HG02973 (cell line): Measurements from ENCODE around the gene PRM3.

Source experiments
- ATAC-seq: cut with Tn5 transposase; IDR thresholded peaks from one replicate; pipeline ENCODE4 v1.9.1; 2021; ENCODE audit warnings: moderate library complexity; ENCODE audit not compliant: unreplicated experiment

PRM3 gene

GRCh38 chr16:11248133-11248532, 25.3 kb downstream of the PRM3 start:
- ATAC-seq, result no peak

- ATAC-seq, result no peak
Measured at GRCh38 chr16:11245988-11246387, 27.4 kb downstream of the PRM3 start.

GRCh38 chr16:11245222-11245737, 28.1 kb downstream of the PRM3 start:
- no peak for ATAC-seq

- no peak for ATAC-seq
Measured at GRCh38 chr16:11242658-11243057, 30.8 kb downstream of the PRM3 start.

GRCh38 chr16:11241480-11242204, 31.8 kb downstream of the PRM3 start:
- no peak for ATAC-seq

- no peak for ATAC-seq
Measured at GRCh38 chr16:11240636-11241473, 32.6 kb downstream of the PRM3 start.

GRCh38 chr16:11239644-11240632, 33.5 kb downstream of the PRM3 start:
- no peak for ATAC-seq

- no peak for ATAC-seq
Measured at GRCh38 chr16:11238272-11239202, 34.9 kb downstream of the PRM3 start.

GRCh38 chr16:11236461-11237254, 36.8 kb downstream of the PRM3 start:
- ATAC-seq, result no peak

- no peak for ATAC-seq
Measured at GRCh38 chr16:11235703-11235991, 37.8 kb downstream of the PRM3 start.

- ATAC-seq, result no peak
Measured at GRCh38 chr16:11234884-11235702, 38.3 kb downstream of the PRM3 start.

- ATAC-seq, result no peak
Measured at GRCh38 chr16:11233727-11234376, 39.6 kb downstream of the PRM3 start.

- ATAC-seq, result peak; percentile 39
Measured at GRCh38 chr16:11232852-11233726, 40.3 kb downstream of the PRM3 start.

- ATAC-seq, result no peak
Measured at GRCh38 chr16:11232302-11232851, 41.1 kb downstream of the PRM3 start.

- no peak for ATAC-seq
Measured at GRCh38 chr16:11231367-11231970, 42.0 kb downstream of the PRM3 start.

GRCh38 chr16:11229906-11230305, 43.5 kb downstream of the PRM3 start:
- ATAC-seq, result no peak
